ENCODE data around the gene DHX40. TPM values are rescaled to one million over a fixed set of nuclear protein-coding genes. Genes with fewer than 3 reads are reported as not detected.
A peak's percentile ranks its signal among the peaks of the same experiment; 100 is the strongest.

Gene DHX40
- total and polyA plus RNA-seq, 8 donors, result 14.0 to 109 (median 23.0) TPM

DNA sequence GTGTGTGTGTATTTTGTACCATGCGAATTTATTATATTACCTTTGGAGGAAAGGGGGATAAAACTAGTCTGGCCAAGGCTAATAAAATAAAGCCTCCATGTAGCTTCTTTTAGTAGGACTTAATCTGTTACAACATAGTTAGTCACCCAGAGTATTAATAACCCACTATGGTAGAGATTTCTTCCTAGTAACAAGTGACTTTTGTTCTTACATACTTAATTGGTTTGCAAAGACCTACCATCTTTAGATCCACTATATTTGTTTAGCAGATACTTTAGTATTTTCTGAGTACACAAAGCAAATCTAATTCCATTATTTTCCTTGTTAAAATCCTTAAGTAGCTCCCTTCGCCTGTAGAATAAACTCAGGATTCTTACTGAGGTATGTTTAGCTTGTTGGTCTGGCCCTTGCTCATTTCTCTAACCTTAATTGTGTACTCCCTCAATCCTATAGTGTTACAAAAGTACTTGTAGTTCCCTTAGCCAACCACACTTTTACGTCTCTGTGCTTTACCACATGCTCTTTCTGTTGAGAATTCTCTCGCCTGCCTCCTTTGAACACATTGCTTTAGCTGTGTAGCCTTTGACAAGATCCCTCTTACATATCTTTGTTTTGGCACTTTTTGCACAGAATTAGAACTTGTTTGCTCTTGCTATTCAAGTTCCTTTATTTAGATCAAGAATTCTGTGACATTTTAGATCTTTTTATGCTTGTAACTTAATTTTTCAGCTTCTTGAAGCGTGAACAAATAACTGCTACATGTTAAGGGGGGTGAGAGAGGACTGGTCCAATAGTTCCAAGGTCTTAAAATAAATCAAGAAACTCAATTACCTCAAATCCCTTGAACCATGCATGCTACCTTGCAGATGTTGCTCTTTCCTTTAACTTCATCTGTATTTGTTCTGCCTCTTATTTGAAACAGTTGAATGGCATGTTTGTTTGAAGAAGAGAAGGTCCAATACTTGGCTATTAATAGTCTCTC is 78.0 kb downstream of the DHX40 start:
- H3K36me3 ChIP-seq, result peaks cover 23 to 43% (median 39%) of the 10 kb centered on the region in 4 donors
- peaks cover 28 to 85% (median 54%) of the 10 kb centered on the region in 4 donors for H3K4me1 ChIP-seq
- no peaks in the 10 kb centered on the region for H3K9me3 ChIP-seq
- intact Hi-C loops (cut with DNase I; ENCODE audit: low total_unique reads), result no loop called here
- peak in 1 of 2 donors; percentile 24 for DNase-seq
- H3K27me3 ChIP-seq, result no peaks in the 10 kb centered on the region
- no peak overlapping the region for H3K4me3 ChIP-seq
- TF ChIP-seq EP300 (IDR thresholded peaks at IDR 0.05) (no peak), POLR2A (IDR thresholded peaks at IDR 0.05) (no peak)
- H3K27ac ChIP-seq, result peak overlapping the region in 1 of 5 donors; percentile 58
- 53 to 75% (median 58%) methylated on average over 5 of the region's 5 CpGs for WGBS, 5 donors

DNA sequence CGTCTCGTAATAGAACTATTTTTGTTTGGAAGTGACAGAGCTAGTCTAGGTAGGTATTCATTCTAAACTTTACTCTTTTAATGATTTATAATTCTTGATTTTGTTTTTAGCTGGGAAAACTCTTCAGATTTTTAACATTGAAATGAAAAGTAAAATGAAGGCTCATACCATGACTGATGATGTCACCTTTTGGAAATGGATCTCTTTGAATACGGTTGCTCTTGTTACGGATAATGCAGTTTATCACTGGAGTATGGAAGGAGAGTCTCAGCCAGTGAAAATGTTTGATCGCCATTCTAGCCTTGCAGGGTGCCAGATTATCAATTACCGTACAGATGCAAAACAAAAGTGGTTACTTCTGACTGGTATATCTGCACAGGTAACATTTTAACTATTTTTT is 81.9 kb downstream of the DHX40 start:
- no peaks in the 10 kb centered on the region for H3K27me3 ChIP-seq
- 86 to 92% (median 92%) methylated on average over 6 of the region's 6 CpGs for WGBS, 5 donors
- H3K27ac ChIP-seq, result no peak overlapping the region
- H3K4me1 ChIP-seq, result peaks cover 16 to 63% (median 28%) of the 10 kb centered on the region in 4 donors
- H3K9me3 ChIP-seq, result no peaks in the 10 kb centered on the region
- H3K36me3 ChIP-seq, result peaks cover 44 to 81% (median 76%) of the 10 kb centered on the region in 4 donors
- intact Hi-C loops (cut with DNase I; ENCODE audit: low total_unique reads), result no loop called here
- DNase-seq, result no peak
- no peak for TF ChIP-seq POLR2AphosphoS5 (IDR thresholded peaks at IDR 0.05)
- TF ChIP-seq EP300 (IDR thresholded peaks at IDR 0.05), result no peak
- H3K4me3 ChIP-seq, result no peak overlapping the region

DNA sequence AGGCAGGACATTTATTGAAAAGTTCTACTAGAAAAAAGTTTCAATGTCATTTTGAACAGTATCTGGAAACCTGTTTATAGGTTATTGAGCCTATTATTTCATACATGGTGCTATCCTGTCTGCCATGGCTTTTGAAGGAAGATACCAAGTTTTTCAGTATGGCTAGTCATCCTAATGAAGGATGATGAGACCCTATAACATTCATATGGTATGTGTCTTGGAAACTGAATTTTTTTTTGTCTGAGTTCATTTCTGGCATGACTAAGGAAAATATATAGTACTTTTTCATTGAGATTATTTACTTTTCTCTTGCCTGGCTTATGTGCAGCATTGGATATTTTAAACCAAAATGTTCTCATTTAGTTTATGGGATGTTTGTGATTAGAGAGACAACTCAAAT is 84.5 kb downstream of the DHX40 start:
- H3K36me3 ChIP-seq, result peaks cover 64 to 96% (median 93%) of the 10 kb centered on the region in 4 donors
- H3K27ac ChIP-seq, result no peak overlapping the region
- peaks cover 0 to 44% (median 11%) of the 10 kb centered on the region in 4 donors for H3K4me1 ChIP-seq
- no peaks in the 10 kb centered on the region for H3K9me3 ChIP-seq
- no peak for DNase-seq
- intact Hi-C loops (cut with DNase I; ENCODE audit: low total_unique reads), result no loop called here
- H3K27me3 ChIP-seq, result no peaks in the 10 kb centered on the region
- no peak overlapping the region for H3K4me3 ChIP-seq
- TF ChIP-seq EP300 (IDR thresholded peaks at IDR 0.05) (no peak), POLR2A (IDR thresholded peaks at IDR 0.05) (no peak), POLR2AphosphoS5 (IDR thresholded peaks at IDR 0.05) (no peak)
- TF ChIP-seq, protein P1, sequence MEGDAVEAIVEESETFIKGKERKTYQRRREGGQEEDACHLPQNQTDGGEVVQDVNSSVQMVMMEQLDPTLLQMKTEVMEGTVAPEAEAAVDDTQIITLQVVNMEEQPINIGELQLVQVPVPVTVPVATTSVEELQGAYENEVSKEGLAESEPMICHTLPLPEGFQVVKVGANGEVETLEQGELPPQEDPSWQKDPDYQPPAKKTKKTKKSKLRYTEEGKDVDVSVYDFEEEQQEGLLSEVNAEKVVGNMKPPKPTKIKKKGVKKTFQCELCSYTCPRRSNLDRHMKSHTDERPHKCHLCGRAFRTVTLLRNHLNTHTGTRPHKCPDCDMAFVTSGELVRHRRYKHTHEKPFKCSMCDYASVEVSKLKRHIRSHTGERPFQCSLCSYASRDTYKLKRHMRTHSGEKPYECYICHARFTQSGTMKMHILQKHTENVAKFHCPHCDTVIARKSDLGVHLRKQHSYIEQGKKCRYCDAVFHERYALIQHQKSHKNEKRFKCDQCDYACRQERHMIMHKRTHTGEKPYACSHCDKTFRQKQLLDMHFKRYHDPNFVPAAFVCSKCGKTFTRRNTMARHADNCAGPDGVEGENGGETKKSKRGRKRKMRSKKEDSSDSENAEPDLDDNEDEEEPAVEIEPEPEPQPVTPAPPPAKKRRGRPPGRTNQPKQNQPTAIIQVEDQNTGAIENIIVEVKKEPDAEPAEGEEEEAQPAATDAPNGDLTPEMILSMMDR (IDR thresholded peaks at IDR 0.05), result no peak

DNA sequence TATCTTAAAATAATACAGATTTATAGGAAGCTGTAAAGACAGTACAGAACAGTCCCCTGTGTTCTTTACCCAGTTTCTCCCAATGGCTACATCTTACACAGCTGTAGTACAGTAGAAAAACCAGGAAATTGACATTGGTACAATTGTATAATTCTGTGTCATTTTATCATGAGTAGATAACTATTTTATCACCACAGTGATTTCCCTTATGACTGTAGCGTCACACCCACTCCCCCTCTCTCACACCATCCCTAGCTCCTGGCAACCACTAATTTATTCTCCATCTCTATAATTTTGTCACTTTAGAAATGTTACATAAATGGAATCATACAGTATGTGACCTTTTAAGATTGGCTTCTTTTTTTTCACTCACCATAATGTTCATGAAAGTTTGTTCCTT is 85.2 kb downstream of the DHX40 start:
- no peak for TF ChIP-seq POLR2A (IDR thresholded peaks at IDR 0.05)
- TF ChIP-seq POLR2AphosphoS5 (IDR thresholded peaks at IDR 0.05), result no peak
- no peak for TF ChIP-seq EP300 (IDR thresholded peaks at IDR 0.05)
- TF ChIP-seq, protein P1 (IDR thresholded peaks at IDR 0.05), result no peak
- no peak overlapping the region for H3K4me3 ChIP-seq
- peaks cover 0 to 36% (median 6%) of the 10 kb centered on the region in 4 donors for H3K4me1 ChIP-seq
- peaks cover 66 to 97% (median 94%) of the 10 kb centered on the region in 4 donors for H3K36me3 ChIP-seq
- WGBS, 5 donors, result 65 to 93% (median 74%) methylated on average over 1 of the region's 1 CpG
- intact Hi-C loops (cut with DNase I; ENCODE audit: low total_unique reads), result no loop called here
- H3K27me3 ChIP-seq, result no peaks in the 10 kb centered on the region
- no peak overlapping the region for H3K27ac ChIP-seq
- no peaks in the 10 kb centered on the region for H3K9me3 ChIP-seq
- no peak for DNase-seq

DNA sequence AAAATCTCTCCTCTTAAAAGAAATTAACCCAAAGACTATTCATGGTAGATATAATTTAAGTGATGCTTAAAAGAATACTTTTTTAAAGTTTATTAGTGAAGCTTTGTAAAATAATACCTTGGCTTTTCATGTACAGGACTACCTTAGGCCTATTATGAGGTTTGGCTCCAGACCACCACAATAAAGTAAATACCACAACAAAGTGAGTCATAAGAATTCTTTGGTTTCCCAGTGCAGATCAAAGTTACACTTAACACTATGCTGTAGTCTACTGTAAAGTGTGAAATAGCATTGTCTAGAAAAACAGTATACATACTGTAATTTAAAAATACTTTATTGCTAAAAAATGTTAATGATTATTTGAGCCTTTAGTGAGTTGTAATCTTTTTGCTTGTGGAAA is 85.9 kb downstream of the DHX40 start:
- peaks cover 70 to 99% (median 94%) of the 10 kb centered on the region in 4 donors for H3K36me3 ChIP-seq
- DNase-seq, result no peak
- no peaks in the 10 kb centered on the region for H3K9me3 ChIP-seq
- no peaks in the 10 kb centered on the region for H3K27me3 ChIP-seq
- peaks cover 0 to 31% (median 3%) of the 10 kb centered on the region in 4 donors for H3K4me1 ChIP-seq
- TF ChIP-seq EP300 (IDR thresholded peaks at IDR 0.05), result no peak
- no peak for TF ChIP-seq POLR2A (IDR thresholded peaks at IDR 0.05)
- TF ChIP-seq, protein P1 (IDR thresholded peaks at IDR 0.05), result no peak
- no peak for TF ChIP-seq POLR2AphosphoS5 (IDR thresholded peaks at IDR 0.05)
- intact Hi-C loops (cut with DNase I; ENCODE audit: low total_unique reads), result no loop called here
- H3K27ac ChIP-seq, result no peak overlapping the region
- H3K4me3 ChIP-seq, result no peak overlapping the region
